ENCODE results near the gene LRIG2.
"Not testable (repeated sequence)": the region's sequence is repeated elsewhere in the genome, so short reads cannot be mapped to it uniquely, and the experiment has no call there.

LRIG2 gene

GRCh38 chr1:113072757-113073478 lies at the start of gene LRIG2:
Gene LRIG2 (plus strand): TSS chr1:113073198. CDS start chr1:113073407, 209 bp downstream.
- DNase-seq, result peak; percentile 97

GRCh38 chr1:113023316-113023715 lies 49.7 kb upstream of the LRIG2 start:
- DNase-seq, result not testable (repeated sequence)

GRCh38 chr1:113027007-113027406 lies 46.0 kb upstream of the LRIG2 start:
- no peak for DNase-seq

- DNase-seq, result no peak
Observed at GRCh38 chr1:113027449-113027848, 45.5 kb upstream of the LRIG2 start.

GRCh38 chr1:113029822-113030221 lies 43.2 kb upstream of the LRIG2 start:
- no peak for DNase-seq

GRCh38 chr1:113031171-113031933 lies 41.6 kb upstream of the LRIG2 start:
- no peak for DNase-seq

GRCh38 chr1:113035086-113035485 lies 37.9 kb upstream of the LRIG2 start:
- no peak for DNase-seq

GRCh38 chr1:113036639-113037321 lies 36.2 kb upstream of the LRIG2 start:
- no peak for DNase-seq

GRCh38 chr1:113040041-113040440 lies 33.0 kb upstream of the LRIG2 start:
- no peak for DNase-seq

GRCh38 chr1:113040718-113041412 lies 32.1 kb upstream of the LRIG2 start:
- no peak for DNase-seq

GRCh38 chr1:113041569-113042284 lies 31.3 kb upstream of the LRIG2 start:
- no peak for DNase-seq

GRCh38 chr1:113042285-113043143 lies 30.5 kb upstream of the LRIG2 start:
- peak; percentile 6 for DNase-seq

- not testable (repeated sequence) for DNase-seq
Observed at GRCh38 chr1:113043144-113043488, 29.9 kb upstream of the LRIG2 start.

- no peak for DNase-seq
Observed at GRCh38 chr1:113046569-113046968, 26.4 kb upstream of the LRIG2 start.

GRCh38 chr1:113048064-113048463 lies 24.9 kb upstream of the LRIG2 start:
- DNase-seq, result no peak

- DNase-seq, result no peak
Observed at GRCh38 chr1:113053344-113054126, 19.5 kb upstream of the LRIG2 start.

GRCh38 chr1:113055570-113055969 lies 17.4 kb upstream of the LRIG2 start:
- no peak for DNase-seq

GRCh38 chr1:113057006-113057405 lies 16.0 kb upstream of the LRIG2 start:
- DNase-seq, result no peak

- no peak for DNase-seq
Observed at GRCh38 chr1:113058941-113059706, 13.9 kb upstream of the LRIG2 start.

- DNase-seq, result not testable (repeated sequence)
Observed at GRCh38 chr1:113063456-113063855, 9.5 kb upstream of the LRIG2 start.
